ENCODE results near the gene ZNF670. TPM values are rescaled to one million over a fixed set of nuclear protein-coding genes. Genes with fewer than 3 reads are reported as not detected.

ZNF670 gene
- total RNA-seq, 1 experiment from 2014 or later = 13.9 TPM

- H3K9me3 Mint-ChIP-seq = peaks cover 48 to 85% of the 10 kb centered on the region in 2 experiments
Observed at GRCh38 chr1:247060771-247061170, 17.8 kb downstream of the ZNF670 start.

More at GRCh38 chr1:247060771-247061170, 17.8 kb downstream of the ZNF670 start:
- H3K23ac ChIP-seq (ENCODE audit: insufficient read length, low read depth, low read length) = no peak overlapping the region
- H2AFZ ChIP-seq (ENCODE audit: low read length) = no peak overlapping the region
- H3K4me2 ChIP-seq (ENCODE audit: insufficient read depth, insufficient read length, low read length) = no peak overlapping the region
- TF ChIP-seq CTCF (conservative IDR thresholded peaks at IDR 0.05) = no peak
- H3K4me1 ChIP-seq (ENCODE audit: insufficient read depth, low read length) = no peaks in the 10 kb centered on the region; the same call in 1 of the 2 replicates
- no peak overlapping the region for H2BK12ac ChIP-seq (ENCODE audit: insufficient read length, low read depth, low read length)
- H3K56ac ChIP-seq (ENCODE audit: insufficient read length, low read depth, low read length) = no peak overlapping the region
- H2BK120ac ChIP-seq (ENCODE audit: low read depth, low read length, poor library complexity, severe bottlenecking) = no peak overlapping the region
- DNase-seq = no peak
- H2BK15ac ChIP-seq (ENCODE audit: low read depth, low read length) = no peak overlapping the region
- H3K27me3 ChIP-seq (ENCODE audit: insufficient read depth, low read length) = no peaks in the 10 kb centered on the region
- no peak overlapping the region for H4K8ac ChIP-seq (replicated peaks; ENCODE audit: insufficient read length, low read depth, low read length)
- no peak overlapping the region for H2BK5ac ChIP-seq (ENCODE audit: insufficient read length, low read length)
- H3K4me3 Mint-ChIP-seq = no peak overlapping the region
- H3K18ac ChIP-seq (ENCODE audit: insufficient read length, low read depth, low read length) = no peak overlapping the region
- peaks cover 34 to 82% (median 80%) of the 10 kb centered on the region in 3 experiments for H3K36me3 Mint-ChIP-seq (ENCODE audit: insufficient read depth in 1 of 3, low read depth in 3 of 3)
- H3K4me1 Mint-ChIP-seq = peaks cover 0 to 8% of the 10 kb centered on the region in 2 experiments; a peak in 2 of 4 replicates
- H3K79me1 ChIP-seq (ENCODE audit: insufficient read depth, low read depth, low read length, poor library complexity, severe bottlenecking) = no peaks in the 10 kb centered on the region
- no CpG with 5 or more reads among the region's 4 CpGs for WGBS (ENCODE audit: extremely low coverage, insufficient read length, low lambda C conversion rate)
- no peak overlapping the region for H4K91ac ChIP-seq (ENCODE audit: insufficient read length, low read depth, low read length)
- no peak overlapping the region for H3K9ac ChIP-seq (ENCODE audit: extremely low read depth, insufficient read length, low read length)
- H3K27ac ChIP-seq (ENCODE audit: insufficient read length, low read depth, low read length) = no peak overlapping the region
- no peaks in the 10 kb centered on the region for H3K9me3 ChIP-seq (ENCODE audit: control insufficient read depth, low read depth, low read length)
- no peak overlapping the region for H4K5ac ChIP-seq (ENCODE audit: insufficient read length, low read depth, low read length)
- H2BK20ac ChIP-seq (ENCODE audit: low read depth, low read length, poor library complexity, severe bottlenecking) = no peak overlapping the region
- no peak overlapping the region for H3K14ac ChIP-seq (ENCODE audit: insufficient read depth, low read length)
- H3K4ac ChIP-seq (ENCODE audit: low read depth, low read length) = no peak overlapping the region
- H3K79me2 ChIP-seq (ENCODE audit: insufficient read depth, low read length) = peaks cover 20% of the 10 kb centered on the region; the same call in 1 of the 2 replicates
- H2AK5ac ChIP-seq (ENCODE audit: insufficient read length, low read length) = no peak overlapping the region
- H3K23me2 ChIP-seq (ENCODE audit: insufficient read length, low read depth, low read length, poor library complexity, severe bottlenecking) = no peaks in the 10 kb centered on the region
- no peaks in the 10 kb centered on the region for H4K20me1 ChIP-seq (ENCODE audit: control insufficient read depth, insufficient read depth, insufficient read length)
- H3T11ph ChIP-seq (ENCODE audit: low read length) = no peak overlapping the region
- H3K27ac Mint-ChIP-seq = no peak overlapping the region
- no peaks in the 10 kb centered on the region for H3K27me3 Mint-ChIP-seq (ENCODE audit: low read depth)
